LoVo (cell line): ENCODE measurements around the gene FPGS.
"Not testable (repeated sequence)": the region's sequence is repeated elsewhere in the genome, so short reads cannot be mapped to it uniquely, and the experiment has no call there.

Source experiments
- DNase-seq: peaks from one replicate; pipeline ENCODE4 v3.0.0-alpha.2; 2016; ENCODE audit warnings: low spot score

The FPGS gene

DNA sequence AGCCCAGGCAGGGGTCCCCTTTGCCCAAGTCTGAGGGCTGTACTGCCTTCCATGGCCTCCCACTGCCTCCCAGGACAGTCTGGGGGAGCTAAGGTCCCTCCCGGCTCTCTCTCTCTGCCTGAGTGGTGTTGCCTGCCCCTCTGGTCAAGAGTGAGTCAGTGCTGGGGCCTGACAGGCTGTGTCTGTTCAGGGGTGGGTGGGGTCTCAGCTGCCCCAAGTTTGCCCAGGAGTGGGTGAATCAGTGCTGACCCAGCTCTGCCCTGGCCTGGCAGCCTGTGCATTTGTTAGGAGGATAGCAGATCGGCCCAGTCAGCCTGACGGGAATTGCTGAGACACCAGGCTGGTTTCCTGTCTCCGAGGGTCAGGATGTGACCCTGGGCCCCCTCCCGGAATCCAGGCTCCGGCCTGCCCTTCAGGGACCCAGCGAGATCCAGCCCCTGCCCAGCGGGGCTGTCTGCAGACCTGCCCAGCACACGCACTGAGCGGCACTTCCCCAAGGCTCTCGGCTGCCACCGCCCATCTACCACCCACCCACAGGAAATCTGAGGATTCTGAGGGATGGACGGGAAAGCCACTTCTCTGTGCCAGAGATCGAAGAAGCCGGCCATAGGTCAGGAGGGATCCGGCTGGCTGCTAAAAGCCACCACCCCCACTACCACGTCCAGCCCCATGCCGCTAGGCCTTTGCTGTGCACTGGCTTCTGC, 35.8 kb downstream of the FPGS start:
- no peak for DNase-seq

DNA sequence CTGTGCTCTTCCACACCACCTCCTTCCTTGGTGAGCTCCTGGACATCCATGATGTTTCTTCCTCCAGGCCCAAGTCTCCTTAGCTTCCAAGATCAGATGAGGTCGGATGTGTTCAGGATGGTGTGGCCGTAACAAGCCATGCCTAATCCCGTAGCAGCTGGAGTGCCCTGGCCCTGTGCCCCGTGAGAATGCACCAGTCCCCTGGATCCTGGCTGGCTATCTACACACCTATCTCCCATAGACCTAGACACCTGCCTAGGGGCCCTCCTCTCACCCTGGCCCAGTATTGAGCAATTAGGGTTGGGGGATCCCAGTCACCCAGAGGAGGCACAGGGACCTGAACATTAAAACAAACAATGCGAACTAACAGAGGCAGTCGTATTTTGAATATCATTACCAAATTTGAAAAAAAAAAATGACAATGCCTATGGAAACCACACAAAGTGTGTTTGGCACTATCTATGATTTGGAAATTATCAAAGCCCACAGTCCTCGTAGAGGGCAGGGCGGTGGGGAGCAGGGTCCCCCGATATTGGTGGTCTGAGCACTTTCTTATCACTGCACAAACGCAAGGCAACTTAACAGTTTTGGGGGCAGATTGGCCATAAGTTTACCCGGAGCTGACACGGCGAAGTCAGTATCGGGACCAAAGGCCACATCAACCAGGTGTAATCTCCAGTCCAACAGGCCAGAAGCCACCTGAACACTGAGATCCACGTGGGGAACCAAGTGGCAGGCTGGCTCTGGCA, 38.6 kb downstream of the FPGS start:
- no peak for DNase-seq

DNA sequence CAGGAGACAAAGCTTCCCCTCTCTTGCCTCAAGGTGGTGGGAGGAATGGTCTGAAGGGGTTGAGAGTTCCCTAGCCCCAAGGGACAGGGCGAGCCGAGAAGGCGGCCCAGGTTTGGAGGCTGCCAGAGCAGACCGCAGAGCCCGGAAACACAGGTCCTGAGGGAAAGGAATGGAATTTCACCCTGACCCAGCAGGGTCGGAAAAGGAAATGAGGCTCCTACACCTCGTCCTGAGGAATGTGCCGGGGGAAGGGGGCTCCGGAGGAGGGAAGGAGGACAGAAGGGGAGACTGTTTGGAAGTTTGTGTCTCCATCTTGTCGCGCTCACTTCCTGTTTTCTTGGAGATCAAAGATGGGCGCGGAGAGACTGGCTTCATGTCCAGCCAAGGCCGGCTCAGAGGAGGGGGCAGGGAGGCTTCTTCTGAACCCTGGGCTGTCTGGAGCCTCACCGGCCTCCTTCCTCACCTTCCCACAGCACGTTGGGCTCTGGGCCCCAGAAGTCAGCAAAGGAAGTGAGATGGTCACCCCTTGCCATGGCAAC, 42.2 kb downstream of the FPGS start:
- no peak for DNase-seq

DNA sequence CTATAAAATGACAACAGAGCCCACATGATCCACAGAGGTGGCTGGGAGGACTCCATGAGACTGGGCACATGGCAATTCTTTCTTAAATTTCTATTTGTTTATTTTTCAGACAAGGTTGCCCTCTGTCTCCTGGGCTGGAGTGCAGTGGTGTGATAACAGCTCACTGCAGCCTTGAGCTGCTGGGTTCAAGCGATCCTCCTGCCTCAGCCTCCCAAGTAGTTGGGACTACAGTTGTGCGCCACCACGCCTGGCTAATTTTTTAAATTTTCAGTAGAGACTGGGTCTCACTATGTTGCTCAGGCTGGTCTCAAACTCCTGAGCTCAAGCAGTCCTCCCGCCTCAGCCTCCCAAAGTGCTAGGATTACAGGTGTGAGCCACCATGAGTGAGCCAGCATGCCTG, 42.9 kb downstream of the FPGS start:
- DNase-seq = not testable (repeated sequence)

DNA sequence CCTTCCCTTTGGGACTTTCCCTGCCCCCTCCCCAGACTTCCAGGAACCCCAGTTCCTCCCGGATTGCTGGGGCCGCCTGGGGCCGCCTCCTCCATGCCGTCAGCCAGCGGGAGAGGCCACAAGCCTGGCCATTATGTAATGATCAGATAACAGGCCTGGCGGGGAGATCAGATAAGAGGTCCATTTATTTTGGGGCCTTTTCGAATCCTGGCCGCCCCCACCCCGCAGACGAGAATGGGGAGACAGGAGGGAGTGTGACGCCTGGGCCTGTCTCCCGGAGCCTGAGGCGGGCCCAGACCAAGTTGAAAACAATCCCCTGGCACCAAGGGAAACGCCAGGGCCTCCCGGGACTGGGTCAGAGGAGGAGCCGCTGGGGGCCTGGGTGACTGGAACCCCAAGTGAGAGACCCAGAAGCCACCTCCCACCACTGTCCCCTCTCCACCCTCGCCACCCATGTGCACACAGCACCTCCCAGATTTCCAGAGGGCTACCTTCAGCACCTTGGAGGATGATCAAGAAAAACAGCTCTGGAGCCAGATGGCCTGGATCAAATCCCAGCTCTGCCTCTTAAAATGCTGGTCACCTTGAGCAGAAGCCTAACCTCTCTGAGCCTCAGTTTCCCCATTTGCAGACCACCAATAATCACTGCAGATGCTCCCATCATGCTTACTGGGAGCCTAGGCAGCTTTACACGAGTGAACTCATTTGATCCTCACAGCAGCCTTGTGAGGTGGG, 43.9 kb downstream of the FPGS start:
- DNase-seq = no peak

DNA sequence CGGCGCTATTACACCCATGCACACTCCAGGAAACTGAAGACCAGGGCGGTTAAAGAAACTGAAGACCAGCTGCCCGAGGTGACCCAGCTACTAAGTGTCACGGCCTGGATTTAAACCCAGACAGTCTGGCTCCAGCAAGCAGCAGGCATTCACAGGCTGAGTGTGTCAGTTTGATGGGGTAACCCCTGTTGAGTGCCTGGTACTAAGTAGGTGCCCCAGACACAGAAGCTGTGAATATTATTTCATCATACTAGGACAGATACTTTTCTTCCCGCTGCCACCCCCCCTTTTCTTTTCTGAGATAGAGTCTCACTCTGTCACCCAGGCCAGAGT, 44.5 kb downstream of the FPGS start:
- no peak for DNase-seq

DNA sequence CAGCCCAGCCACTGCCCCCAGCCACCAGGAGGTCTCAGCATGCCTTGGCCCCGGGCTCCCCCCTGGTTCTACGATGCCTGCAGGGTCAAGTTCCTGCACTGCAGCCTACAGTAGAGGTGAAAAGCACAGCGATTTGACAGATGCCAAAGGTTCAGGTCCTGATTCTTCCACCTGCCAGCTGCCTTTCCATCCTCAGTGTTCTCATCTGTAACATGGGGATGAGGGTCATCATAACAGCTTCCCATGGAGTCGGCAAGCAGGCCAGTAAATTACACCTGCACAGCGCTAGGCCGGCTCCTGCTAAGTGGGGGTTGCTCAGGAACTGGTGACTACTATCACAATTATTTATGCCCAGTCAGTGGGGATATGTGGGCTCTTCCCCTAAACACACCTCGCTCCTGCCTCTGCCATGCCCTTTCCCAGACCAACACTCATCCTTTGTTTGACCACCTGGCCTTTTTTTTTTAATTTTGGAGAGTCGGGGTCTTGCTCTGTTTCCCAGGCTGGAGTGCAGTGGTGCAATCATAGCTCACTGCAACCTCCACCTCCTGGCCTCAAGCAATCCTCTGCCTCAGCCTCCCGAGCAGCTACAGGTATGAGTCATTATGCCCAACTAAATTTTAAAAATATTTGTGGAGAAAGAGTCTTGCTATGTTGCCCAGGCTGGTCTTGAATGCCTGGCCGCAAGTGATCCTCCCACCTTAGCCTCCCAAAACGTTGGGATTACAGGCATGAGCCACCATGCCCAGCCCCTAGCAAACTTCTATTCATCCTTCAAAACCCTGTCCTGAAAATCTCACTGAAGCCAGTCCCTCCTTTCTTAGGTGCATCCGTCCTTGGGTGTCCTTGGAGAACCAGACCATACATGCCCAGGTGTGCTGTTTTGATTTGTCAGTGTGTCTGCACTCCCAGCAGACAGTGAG, 45.4 kb downstream of the FPGS start:
- no peak for DNase-seq

DNA sequence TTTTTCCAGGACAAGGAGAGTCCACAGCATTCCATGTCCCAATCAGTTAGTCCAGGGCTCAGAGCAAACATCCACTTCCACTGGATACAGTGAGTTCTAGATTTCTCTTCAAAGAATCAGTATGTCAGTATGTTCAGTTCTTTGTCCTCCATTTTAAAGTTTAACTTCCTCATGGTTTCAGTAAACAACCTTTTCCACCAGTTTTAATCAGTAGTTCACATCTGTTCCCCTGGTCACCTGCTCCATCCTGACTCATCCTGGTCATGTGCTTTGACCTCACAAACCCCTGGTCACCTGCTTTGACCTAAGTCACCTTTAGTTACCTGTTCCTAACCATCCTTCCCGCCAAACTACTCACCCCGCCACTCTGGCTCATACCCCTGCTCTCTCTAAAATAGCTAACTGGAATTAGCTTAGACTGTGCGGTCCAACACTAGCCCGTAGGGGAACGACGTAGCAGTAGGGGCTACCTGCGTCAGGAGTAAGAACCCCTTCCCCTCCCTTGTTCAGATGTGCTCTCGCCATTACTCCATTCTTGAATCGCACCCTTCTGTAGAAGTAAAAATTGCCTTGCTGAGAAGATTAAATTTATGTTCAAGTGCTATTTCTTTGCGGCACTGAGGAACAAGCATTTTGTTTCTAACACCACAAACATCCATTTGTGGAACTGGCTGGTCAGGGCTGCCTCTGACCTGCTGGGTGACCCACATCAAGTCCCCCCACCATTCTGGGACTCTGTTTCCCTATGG, 46.2 kb downstream of the FPGS start:
- no peak for DNase-seq

DNA sequence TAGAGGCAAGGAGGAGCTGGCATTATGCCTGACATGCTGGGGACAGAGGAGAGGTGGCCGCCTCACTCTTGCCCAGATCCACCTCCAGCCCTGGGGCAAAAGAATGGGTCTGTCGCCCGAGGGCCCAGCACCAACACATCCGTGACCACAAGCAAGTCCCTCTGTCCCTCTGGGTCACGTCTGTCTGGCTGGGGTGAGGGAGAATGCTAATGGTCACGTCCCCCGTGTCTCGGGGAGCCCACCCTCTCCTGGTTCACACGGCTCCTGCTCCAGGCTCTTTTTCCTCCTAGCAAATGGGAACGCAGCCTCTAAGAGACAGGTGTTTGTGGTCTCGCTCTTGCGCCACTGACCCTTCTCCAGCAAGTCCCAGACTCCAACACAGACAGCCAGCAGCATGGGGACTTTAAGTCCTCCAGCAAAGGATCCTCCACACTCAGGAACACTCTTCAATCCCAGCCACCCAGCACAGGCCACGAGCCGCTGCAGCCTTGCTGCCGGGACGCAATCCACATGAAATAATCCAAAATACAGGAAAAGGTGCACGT, 47.7 kb downstream of the FPGS start:
- DNase-seq = no peak

DNA sequence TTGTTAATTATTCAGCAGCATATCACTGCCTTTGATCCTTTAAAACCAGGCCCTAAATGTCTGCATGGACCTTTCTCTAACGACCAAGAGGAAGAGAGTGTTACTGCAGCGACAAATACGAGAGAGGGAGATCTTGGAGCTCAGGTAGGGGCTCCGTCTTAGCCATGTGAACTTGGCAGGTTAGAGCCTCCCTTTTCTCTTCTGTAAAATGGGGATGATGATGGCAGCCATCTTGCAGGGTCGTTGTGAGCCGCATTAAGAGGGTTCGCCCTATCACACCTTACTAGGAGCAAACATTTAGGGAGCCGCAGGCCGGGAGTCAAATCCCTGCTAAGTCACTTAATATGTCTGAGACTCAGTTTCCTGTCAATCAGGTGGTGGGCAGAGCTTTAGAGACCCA, 50.1 kb downstream of the FPGS start:
- DNase-seq = no peak

DNA sequence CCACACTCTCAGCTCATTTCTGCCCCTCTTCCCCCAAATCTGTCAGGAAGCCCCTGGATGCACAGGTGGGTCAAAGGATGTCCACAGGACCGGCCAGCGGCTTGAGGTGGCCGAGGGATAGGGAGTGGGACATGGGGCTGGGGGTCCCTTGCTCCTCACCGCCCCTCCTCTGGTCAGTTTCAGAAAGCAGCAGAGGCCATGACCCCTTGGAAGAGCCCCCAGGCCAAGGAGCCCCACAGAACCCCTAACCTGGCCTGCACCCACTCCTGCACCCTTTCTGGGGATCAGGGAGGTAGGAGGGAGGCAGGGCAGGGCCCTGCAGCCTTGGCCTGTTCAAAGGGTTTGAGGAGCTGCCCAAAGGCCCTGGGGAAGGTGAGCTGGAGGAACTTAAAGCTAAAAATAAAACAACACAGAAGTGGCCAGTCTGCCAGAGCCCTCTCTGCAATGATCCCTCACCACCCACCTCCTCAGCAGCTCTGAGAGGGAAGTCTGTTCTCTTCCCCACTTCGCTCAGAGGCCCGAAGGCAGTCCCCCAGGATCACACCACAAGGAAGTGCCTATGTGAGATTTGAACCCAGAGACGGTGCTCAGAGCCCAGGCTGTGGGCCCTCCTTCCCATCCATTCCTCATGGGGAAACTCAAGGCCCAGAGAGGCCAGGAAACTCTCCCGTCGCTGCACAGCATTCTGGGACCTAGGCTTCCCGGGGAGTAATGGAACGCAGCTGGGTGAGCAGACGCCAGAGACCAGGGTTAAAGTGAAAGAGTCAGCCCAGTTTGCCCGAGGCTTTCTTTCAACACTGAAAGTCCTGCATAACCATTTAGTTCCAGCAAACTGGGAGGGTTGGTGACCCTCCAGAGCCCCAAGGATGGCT, 50.9 kb downstream of the FPGS start:
- no peak for DNase-seq

DNA sequence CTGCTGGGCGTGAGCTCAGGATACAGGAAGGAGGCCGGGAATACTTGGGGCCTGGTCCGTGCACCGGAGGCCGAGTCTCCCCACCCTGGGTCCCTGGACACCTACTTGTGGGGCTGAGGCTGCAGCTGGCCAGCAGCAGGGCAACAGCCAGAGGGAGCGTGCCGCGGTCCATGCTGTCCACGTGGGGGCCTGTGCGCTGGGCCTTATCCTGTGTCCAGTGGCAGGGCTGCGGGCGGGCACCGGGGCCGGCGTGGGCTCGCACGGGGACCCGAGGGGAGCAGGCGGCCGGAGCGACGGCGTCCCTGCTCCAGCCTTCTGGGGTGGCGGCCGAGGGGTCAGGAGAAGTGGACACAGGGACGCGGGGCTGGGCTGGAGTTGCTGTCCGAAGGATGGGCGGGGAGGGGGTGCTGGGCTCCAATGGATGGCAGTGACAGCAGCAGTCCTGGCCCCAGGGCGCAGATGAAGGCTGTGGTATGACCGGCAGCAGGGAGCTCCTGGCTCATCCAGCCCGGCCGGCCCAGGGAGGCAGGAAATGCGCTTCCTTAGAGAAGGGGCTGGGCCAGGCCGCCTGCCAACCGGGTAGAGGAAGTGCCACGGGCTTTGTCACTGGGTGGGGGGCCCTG, 51.6 kb downstream of the FPGS start, which contains the start of gene ENG:
ENG (minus strand) TSS at position 475 of the 623 bp plus-strand sequence; CDS start at position 172, 303 bp downstream.
- no peak for DNase-seq

DNA sequence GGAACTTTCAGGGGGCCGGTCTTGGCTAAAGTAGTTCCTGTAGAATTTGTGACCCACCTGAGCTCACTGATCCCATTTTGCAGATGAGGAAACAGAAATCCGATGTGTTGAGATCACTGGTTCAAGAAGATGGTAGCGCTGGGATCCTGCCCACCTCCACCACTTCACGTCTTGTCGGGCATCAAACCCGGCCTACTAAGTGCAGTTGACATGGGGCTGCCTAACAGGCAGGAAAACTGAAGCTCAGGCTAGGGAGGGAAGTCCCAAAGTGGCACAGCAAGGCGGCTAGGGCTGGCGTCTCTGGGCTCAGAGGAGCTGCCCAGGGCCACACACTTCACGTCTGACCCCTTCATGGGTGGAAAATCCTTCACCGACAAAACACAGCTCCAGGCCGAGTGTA, 52.3 kb downstream of the FPGS start:
- no peak for DNase-seq

DNA sequence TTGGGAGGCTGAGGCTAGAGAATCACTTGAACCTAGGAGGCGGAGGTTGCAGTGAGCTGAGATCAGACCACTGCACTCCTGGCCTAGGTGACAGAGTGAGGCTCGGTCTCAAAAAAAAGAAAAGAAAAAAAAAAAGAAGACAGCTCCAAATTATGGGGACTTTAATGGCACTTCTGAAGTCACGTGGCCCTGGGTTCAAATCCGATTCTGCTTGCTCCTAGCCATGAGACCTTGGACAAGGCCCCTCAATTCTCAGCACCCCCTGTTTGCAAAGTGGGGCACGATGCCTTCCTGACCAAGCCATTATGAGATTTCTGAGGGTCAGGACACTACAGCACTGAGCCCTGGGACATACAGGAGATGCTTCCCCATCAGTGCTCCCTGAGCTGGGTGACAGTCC, 52.8 kb downstream of the FPGS start:
- DNase-seq = no peak

DNA sequence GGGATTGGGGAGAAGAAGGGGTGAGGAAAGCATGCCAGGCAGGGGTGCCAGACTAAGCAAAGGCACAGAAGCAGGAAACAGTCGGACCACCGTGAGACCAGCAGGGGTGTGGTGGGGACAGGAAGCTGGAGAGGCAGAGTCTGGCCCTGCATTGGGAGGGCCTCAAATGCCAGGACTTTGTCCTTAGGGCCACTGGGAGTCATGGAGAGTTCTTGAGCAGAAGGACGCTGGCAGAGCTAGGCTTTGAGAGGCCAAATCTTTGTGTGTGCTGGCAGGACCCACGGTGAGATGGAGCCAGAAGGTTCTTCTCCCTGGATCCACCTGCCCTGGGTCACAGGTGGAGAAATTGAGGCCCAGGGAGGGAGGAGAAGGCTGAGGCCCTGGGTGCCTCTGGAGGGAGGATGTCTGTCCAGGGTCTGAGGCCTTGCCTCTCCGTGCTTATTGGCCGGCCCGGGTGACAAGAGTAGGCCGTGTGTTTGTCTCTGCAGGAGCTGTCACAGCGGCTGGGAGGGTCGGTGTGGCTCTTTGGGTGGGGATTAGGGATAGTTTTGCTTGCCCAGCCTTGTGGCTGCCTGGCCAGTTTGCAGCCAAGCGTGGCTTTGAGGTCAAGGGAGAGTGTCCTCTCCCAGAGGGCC, 53.5 kb downstream of the FPGS start:
- DNase-seq = no peak

DNA sequence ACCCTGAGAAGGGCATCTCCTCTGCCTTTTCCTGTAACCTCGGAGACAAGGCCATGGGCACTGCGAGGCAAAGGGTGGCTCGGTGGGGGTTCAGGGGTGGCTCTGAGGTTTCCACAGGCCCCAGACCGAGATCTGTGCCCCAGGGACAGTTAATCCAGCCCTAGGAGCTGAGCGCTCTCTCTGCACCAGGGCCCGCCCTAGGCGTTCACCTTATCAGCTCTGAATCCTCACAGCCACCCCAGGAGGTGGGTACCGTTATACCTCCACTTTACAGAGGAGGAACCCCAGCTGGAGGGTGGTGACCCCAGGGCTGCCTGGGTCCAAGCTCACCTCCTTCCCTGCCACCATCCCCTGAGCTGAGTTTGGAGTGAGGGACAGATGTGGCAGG, 54.0 kb downstream of the FPGS start:
- no peak for DNase-seq

DNA sequence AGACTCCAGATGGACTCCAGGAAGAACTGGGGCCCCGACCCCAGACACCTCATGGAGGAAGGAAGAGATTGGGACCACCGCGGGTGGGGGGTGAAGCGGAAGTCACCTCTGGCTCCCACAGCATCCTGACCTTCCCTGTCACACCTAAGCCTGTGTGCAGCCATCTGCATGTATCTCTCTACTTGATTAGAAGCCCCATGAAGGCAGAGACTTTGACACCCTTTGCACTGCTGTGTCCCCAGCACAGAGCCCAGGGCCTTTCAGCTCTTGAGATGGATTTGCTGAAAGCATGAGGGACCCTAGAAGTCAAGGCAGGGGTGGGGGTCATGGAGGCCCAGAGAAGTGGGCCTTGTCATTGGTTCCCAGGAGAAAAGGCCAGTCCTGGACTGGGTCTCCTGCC, 54.6 kb downstream of the FPGS start:
- DNase-seq = no peak

DNA sequence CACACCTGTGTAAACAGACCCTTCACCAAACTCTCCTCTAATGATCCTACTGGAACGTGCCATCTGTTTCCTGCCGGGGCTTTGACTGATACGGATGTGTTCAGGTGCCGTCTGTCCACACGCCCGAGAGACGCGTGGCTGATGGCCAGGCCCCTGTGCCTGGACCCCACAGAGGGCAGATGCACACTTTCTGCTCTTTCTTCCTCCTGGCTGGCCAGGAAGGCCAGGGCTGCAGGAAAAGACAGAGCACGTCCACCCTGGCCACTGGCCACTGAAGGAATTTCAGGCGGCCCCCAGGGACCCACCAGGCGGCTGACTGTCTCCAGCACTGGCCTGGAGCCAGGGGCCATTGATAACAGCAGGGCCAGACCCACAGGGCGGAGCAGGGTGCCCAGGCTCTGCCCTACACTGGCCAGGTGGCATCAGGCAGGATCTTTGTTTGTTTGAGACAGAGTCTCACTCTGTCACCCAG, 55.4 kb downstream of the FPGS start:
- no peak for DNase-seq

DNA sequence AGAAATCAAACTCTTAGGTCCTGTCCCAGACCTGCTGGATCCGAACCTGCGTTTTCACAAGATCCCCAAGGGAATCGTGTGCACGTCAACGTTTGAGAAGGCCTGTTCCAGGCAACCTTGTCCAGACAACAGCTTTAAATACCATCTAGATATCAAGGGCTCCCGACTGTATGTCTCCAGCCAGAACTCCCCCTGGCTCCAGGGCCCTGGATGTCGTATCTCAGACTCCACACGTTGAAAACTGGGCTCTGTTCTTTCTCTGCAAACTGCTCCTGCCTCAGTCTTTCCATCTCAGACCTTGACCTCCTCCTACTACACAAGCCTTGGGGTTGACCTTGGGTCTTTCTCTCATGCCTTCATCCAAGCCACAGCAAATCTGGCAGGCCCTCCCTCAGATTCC, 57.6 kb downstream of the FPGS start:
- DNase-seq = no peak
